A204.1 (cell line): ENCODE data around the gene TTF2.

ENCODE experiments used
- FAIRE-seq: peaks from 2 replicates; lab custom pipeline; 2012; peaks lifted over from hg19 to GRCh38; lab: Jason Lieb, UNC

TTF2 gene

GRCh38 chr1:117059678-117060440 lies at the start of gene TTF2:
Gene TTF2 (plus strand): TSS chr1:117060326. CDS start chr1:117060347, 21 bp downstream.
- FAIRE-seq: peak; percentile 99

- FAIRE-seq: no peak
These were observed 48.8 kb upstream of the TTF2 start for GRCh38 chr1:117011334-117011733.

GRCh38 chr1:117013309-117013858 lies 46.7 kb upstream of the TTF2 start:
- no peak for FAIRE-seq

GRCh38 chr1:117014209-117014608 lies 45.9 kb upstream of the TTF2 start:
- FAIRE-seq: no peak

- no peak for FAIRE-seq
These were observed 44.4 kb upstream of the TTF2 start for GRCh38 chr1:117015724-117016123.

- no peak for FAIRE-seq
These were observed 43.1 kb upstream of the TTF2 start for GRCh38 chr1:117017062-117017461.

GRCh38 chr1:117017648-117018047 lies 42.5 kb upstream of the TTF2 start:
- no peak for FAIRE-seq

GRCh38 chr1:117020526-117021156 lies 39.5 kb upstream of the TTF2 start:
- FAIRE-seq: no peak

- no peak for FAIRE-seq
These were observed 38.0 kb upstream of the TTF2 start for GRCh38 chr1:117022114-117022513.

GRCh38 chr1:117025568-117025967 lies 34.6 kb upstream of the TTF2 start:
- FAIRE-seq: no peak

GRCh38 chr1:117026361-117026760 lies 33.8 kb upstream of the TTF2 start:
- no peak for FAIRE-seq

- no peak for FAIRE-seq
These were observed 30.4 kb upstream of the TTF2 start for GRCh38 chr1:117029685-117030084.

- FAIRE-seq: no peak
These were observed 29.8 kb upstream of the TTF2 start for GRCh38 chr1:117030271-117030877.

- FAIRE-seq: no peak
These were observed 27.9 kb upstream of the TTF2 start for GRCh38 chr1:117032266-117032665.

GRCh38 chr1:117032681-117033539 lies 27.2 kb upstream of the TTF2 start:
- FAIRE-seq: no peak

- FAIRE-seq: no peak
These were observed 26.4 kb upstream of the TTF2 start for GRCh38 chr1:117033772-117034171.

GRCh38 chr1:117034791-117035290 lies 25.3 kb upstream of the TTF2 start:
- no peak for FAIRE-seq

- no peak for FAIRE-seq
These were observed 24.1 kb upstream of the TTF2 start for GRCh38 chr1:117036018-117036461.

- FAIRE-seq: no peak
These were observed 22.3 kb upstream of the TTF2 start for GRCh38 chr1:117037802-117038201.

GRCh38 chr1:117038236-117038635 lies 21.9 kb upstream of the TTF2 start:
- FAIRE-seq: no peak

GRCh38 chr1:117044217-117044616 lies 15.9 kb upstream of the TTF2 start:
- no peak for FAIRE-seq

- FAIRE-seq: no peak
These were observed 14.5 kb upstream of the TTF2 start for GRCh38 chr1:117045644-117046043.
